Sigmoid colon (tissue), 4 donors: Measurements from ENCODE around the gene PRKG1.

Experiments used
- POLR2A ChIP-seq, 2 donors: fragments of 450-650 bp; IDR thresholded peaks; one replicate each; pipeline ENCODE4 v1.6.1; 2016; ENCODE audit warnings: antibody characterized with exemption in 2 of 2, mild to moderate bottlenecking in 2 of 2, moderate library complexity in 2 of 2
- POLR2AphosphoS5 ChIP-seq, 4 donors: sonication (generic); formaldehyde crosslinking; IDR thresholded peaks; one replicate each; pipeline ENCODE4 v1.6.1; 2017; ENCODE audit warnings: antibody characterized with exemption in 4 of 4
- TF ChIP-seq, protein P1 (sequence below), 4 experiments: fragments of 450-650 bp in 3 of 4; fragments of 200-600 bp in 1 of 4; IDR thresholded peaks; one replicate each; pipeline ENCODE4 v1.5.1; 2016 to 2019; ENCODE audit warnings: antibody characterized with exemption in 4 of 4, mild to moderate bottlenecking in 3 of 4, moderate library complexity in 2 of 4

DNA sequence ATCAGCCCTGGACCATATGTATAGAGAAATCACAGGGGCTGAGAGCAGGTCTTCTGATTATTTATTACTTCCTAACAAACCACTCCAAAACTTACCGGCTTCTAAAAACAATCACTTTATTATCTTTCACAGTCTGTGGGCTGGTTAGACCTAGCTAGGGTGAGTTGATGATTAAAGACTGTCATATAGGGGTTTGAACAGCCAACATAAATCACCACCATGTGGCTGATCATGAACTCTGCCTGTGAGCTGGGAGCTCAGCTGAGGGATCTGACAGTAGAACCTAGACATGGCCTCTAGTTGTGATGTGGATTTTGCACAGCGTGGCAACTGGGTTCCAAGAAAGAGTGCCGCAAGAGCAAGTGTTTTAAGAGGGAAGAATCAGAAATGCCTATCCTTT is 319.8 kb downstream of the PRKG1 start:
- TF ChIP-seq POLR2A (IDR thresholded peaks at IDR 0.05) (no peak), POLR2AphosphoS5 (IDR thresholded peaks at IDR 0.05) (no peak)
- TF ChIP-seq, protein P1, sequence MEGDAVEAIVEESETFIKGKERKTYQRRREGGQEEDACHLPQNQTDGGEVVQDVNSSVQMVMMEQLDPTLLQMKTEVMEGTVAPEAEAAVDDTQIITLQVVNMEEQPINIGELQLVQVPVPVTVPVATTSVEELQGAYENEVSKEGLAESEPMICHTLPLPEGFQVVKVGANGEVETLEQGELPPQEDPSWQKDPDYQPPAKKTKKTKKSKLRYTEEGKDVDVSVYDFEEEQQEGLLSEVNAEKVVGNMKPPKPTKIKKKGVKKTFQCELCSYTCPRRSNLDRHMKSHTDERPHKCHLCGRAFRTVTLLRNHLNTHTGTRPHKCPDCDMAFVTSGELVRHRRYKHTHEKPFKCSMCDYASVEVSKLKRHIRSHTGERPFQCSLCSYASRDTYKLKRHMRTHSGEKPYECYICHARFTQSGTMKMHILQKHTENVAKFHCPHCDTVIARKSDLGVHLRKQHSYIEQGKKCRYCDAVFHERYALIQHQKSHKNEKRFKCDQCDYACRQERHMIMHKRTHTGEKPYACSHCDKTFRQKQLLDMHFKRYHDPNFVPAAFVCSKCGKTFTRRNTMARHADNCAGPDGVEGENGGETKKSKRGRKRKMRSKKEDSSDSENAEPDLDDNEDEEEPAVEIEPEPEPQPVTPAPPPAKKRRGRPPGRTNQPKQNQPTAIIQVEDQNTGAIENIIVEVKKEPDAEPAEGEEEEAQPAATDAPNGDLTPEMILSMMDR (IDR thresholded peaks at IDR 0.05) = no peak
